WTC11 (cell line): ENCODE results near the gene LASP1. TPM values are rescaled to one million over a fixed set of nuclear protein-coding genes. Genes with fewer than 3 reads are reported as not detected.

Experiments used
- ATAC-seq: fragments of 200-7000 bp; cut with Tn5 transposase; 2 replicates; pipeline ENCODE4 v1.10.0; 2021; ENCODE audit warnings: mild to moderate bottlenecking, moderate library complexity
- CTCF ChIA-PET: fragments of 300-600 bp; sonication (Branson Sonifier 250); formaldehyde crosslinking; loops from one replicate; lab custom pipeline; 2021; ENCODE audit warnings: antibody characterized with exemption; lab: Charles Lee
- POLR2A ChIA-PET: fragments of 350-600 bp; sonication (Branson Sonifier 250); formaldehyde crosslinking; loops from one replicate; lab custom pipeline; 2021; ENCODE audit warnings: antibody characterized with exemption; lab: Charles Lee
- DNase-seq: peaks from one replicate; pipeline ENCODE4 v3.0.0; 2021; ENCODE audit warnings: low spot score
- H3K27ac Mint-ChIP-seq: 2 replicates; pipeline ENCODE4 v1.8.0; 2021; ENCODE audit warnings: mixed read lengths
- H3K27me3 Mint-ChIP-seq: 2 replicates; pipeline ENCODE4 v1.8.0; 2021; ENCODE audit warnings: low read depth, mild to moderate bottlenecking, moderate library complexity, mixed read lengths
- H3K36me3 Mint-ChIP-seq: 2 replicates; pipeline ENCODE4 v1.8.0; 2021; ENCODE audit warnings: mixed read lengths
- H3K4me1 Mint-ChIP-seq: 2 replicates; pipeline ENCODE4 v1.8.0; 2022; ENCODE audit warnings: mixed read lengths
- H3K4me3 Mint-ChIP-seq: 2 replicates; pipeline ENCODE4 v1.8.0; 2021; ENCODE audit warnings: mild to moderate bottlenecking, moderate library complexity, mixed read lengths
- H3K9me3 Mint-ChIP-seq: 2 replicates; pipeline ENCODE4 v1.8.0; 2021; ENCODE audit warnings: mixed read lengths
- CDX4 ChIP-seq: fragments of 250-450 bp; sonication (Bioruptor Pico); IDR thresholded peaks from 2 replicates; pipeline ENCODE4 v1.9.0; 2021; ENCODE audit warnings: moderate library complexity, mild to moderate bottlenecking, inconsistent platforms, borderline replicate concordance
- CREM ChIP-seq: sonication (generic); formaldehyde crosslinking; IDR thresholded peaks from 2 replicates; pipeline ENCODE4 v1.8.1; 2022; ENCODE audit warnings: mild to moderate bottlenecking, missing genetic modification reagents, moderate library complexity
- CTCF ChIP-seq: fragments of 200-600 bp; IDR thresholded peaks from 2 replicates; pipeline ENCODE4 v1.8.0; 2022; ENCODE audit warnings: antibody characterized with exemption
- FOXK1 ChIP-seq: sonication (generic); formaldehyde crosslinking; IDR thresholded peaks from 2 replicates; pipeline ENCODE4 v1.8.0; 2022; ENCODE audit warnings: mild to moderate bottlenecking, moderate library complexity, missing genetic modification reagents
- IRF2 ChIP-seq: sonication (generic); formaldehyde crosslinking; IDR thresholded peaks from 2 replicates; pipeline ENCODE4 v1.8.0; 2022; ENCODE audit warnings: low read depth, missing genetic modification reagents, borderline replicate concordance
- JAZF1 ChIP-seq: fragments of 250-450 bp; sonication (Bioruptor Pico); IDR thresholded peaks from 2 replicates; pipeline ENCODE4 v1.9.0; 2021; ENCODE audit warnings: moderate library complexity, mild to moderate bottlenecking, inconsistent platforms
- JUN ChIP-seq: sonication (generic); formaldehyde crosslinking; IDR thresholded peaks from 2 replicates; pipeline ENCODE4 v1.8.0; 2023; ENCODE audit warnings: mild to moderate bottlenecking, missing genetic modification reagents
- MAX ChIP-seq: sonication (generic); formaldehyde crosslinking; IDR thresholded peaks from 2 replicates; pipeline ENCODE4 v1.8.0; 2022; ENCODE audit warnings: mild to moderate bottlenecking, missing genetic modification reagents
- NFATC4 ChIP-seq: fragments of 250-450 bp; sonication (Bioruptor Pico); IDR thresholded peaks from 2 replicates; pipeline ENCODE4 v1.9.0; 2021; ENCODE audit warnings: mild to moderate bottlenecking
- SMAD3 ChIP-seq: sonication (generic); formaldehyde crosslinking; IDR thresholded peaks from 2 replicates; pipeline ENCODE4 v1.8.0; 2022; ENCODE audit warnings: missing genetic modification reagents, mild to moderate bottlenecking, borderline replicate concordance
- SMAD4 ChIP-seq: sonication (generic); formaldehyde crosslinking; IDR thresholded peaks from 2 replicates; pipeline ENCODE4 v1.8.0; 2022; ENCODE audit warnings: mild to moderate bottlenecking, missing genetic modification reagents
- STAT6 ChIP-seq: sonication (generic); formaldehyde crosslinking; conservative IDR thresholded peaks from 2 replicates; pipeline ENCODE4 v1.8.1; 2023; ENCODE audit warnings: mild to moderate bottlenecking, low read depth, missing genetic modification reagents, moderate library complexity
- TEAD4 ChIP-seq: sonication (generic); formaldehyde crosslinking; IDR thresholded peaks from 2 replicates; pipeline ENCODE4 v1.8.0; 2022; ENCODE audit warnings: mild to moderate bottlenecking, missing genetic modification reagents
- ZMAT4 ChIP-seq: fragments of 250-450 bp; sonication (Bioruptor Pico); IDR thresholded peaks from 2 replicates; pipeline ENCODE4 v1.9.0; 2021; ENCODE audit warnings: mild to moderate bottlenecking
- ZNF423 ChIP-seq: fragments of 250-450 bp; sonication (Bioruptor Pico); IDR thresholded peaks from 2 replicates; pipeline ENCODE4 v2.1.2; 2022; ENCODE audit warnings: mild to moderate bottlenecking, moderate library complexity
- ZNF512 ChIP-seq: sonication (generic); formaldehyde crosslinking; IDR thresholded peaks from 2 replicates; pipeline ENCODE4 v1.8.1; 2022; ENCODE audit warnings: missing genetic modification reagents, borderline replicate concordance
- ZNF671 ChIP-seq: fragments of 250-450 bp; sonication (Bioruptor Pico); IDR thresholded peaks from 2 replicates; pipeline ENCODE4 v1.8.0; 2021; ENCODE audit warnings: mild to moderate bottlenecking
- total RNA-seq: library from RNA; stranded (reverse); gene quantifications from 3 replicates; pipeline ENCODE4 v1.2.3, GENCODE V29; 2021

Gene LASP1
- total RNA-seq, 1 experiment from 2014 or later: 139 TPM

- ATAC-seq (no peak), DNase-seq (no peak)
- CTCF ChIA-PET: interaction anchor here (0.6 to 2.0 kb wide), 5 partner anchors 9 to 320 kb away, joined by 3 to 6 read pairs (median 3); no protein-coding TSS in a partner anchor
- no peaks in the 10 kb centered on the region for H3K9me3 Mint-ChIP-seq
- H3K27ac Mint-ChIP-seq: no peak overlapping the region
- no peak overlapping the region for H3K4me3 Mint-ChIP-seq
- H3K4me1 Mint-ChIP-seq: 0 out of 2 replicates have a peak, but pooled peaks cover 3% of the 10 kb centered on the region
- H3K27me3 Mint-ChIP-seq: no peaks in the 10 kb centered on the region
- H3K36me3 Mint-ChIP-seq: peaks cover 28% of the 10 kb centered on the region
- TF ChIP-seq CREM (CRISPR knock-in tag) (no peak), IRF2 (CRISPR knock-in tag) (no peak), MAX (CRISPR knock-in tag) (no peak), ZNF423 (CRISPR knock-in tag) (no peak), FOXK1 (CRISPR knock-in tag) (no peak), JUN (CRISPR knock-in tag) (no peak), SMAD3 (CRISPR knock-in tag) (no peak), JAZF1 (CRISPR knock-in tag) (no peak), SMAD4 (CRISPR knock-in tag) (no peak), NFATC4 (no peak), CTCF (no peak), TEAD4 (CRISPR knock-in tag) (no peak), ZMAT4 (no peak), STAT6 (CRISPR knock-in tag) (no peak), ZNF671 (CRISPR knock-in tag) (no peak), CDX4 (CRISPR knock-in tag) (no peak), ZNF512 (no peak)
- TF ChIP-seq, all 79 proteins: peak for 0
- POLR2A ChIA-PET: no interaction called here
These were observed 45.8 kb downstream of the LASP1 start for GRCh38 chr17:38915639-38915995.

- peaks cover 3% of the 10 kb centered on the region; the same call in 1 of the 2 replicates for H3K4me1 Mint-ChIP-seq
- H3K4me3 Mint-ChIP-seq: no peak overlapping the region
- POLR2A ChIA-PET: no interaction called here
- CTCF ChIA-PET: interaction anchor here (0.5 to 2.1 kb wide), 10 partner anchors 9 to 236 kb away, joined by 3 to 9 read pairs (median 4); partner anchors contain the start of genes LASP1NB and PLXDC1
- peak overlapping the region; percentile 46 for H3K27ac Mint-ChIP-seq
- TF ChIP-seq ZNF671 (CRISPR knock-in tag): no peak
- no peaks in the 10 kb centered on the region for H3K27me3 Mint-ChIP-seq
- DNase-seq (no peak), ATAC-seq (no peak)
- H3K9me3 Mint-ChIP-seq: no peaks in the 10 kb centered on the region
- peaks cover 28% of the 10 kb centered on the region for H3K36me3 Mint-ChIP-seq
These were observed 46.9 kb downstream of the LASP1 start for GRCh38 chr17:38916771-38917170.
